Heart left ventricle (tissue), 13 donors: ENCODE results near the gene SAMD11.

Experiments
- CTCF ChIP-seq, 12 donors: fragments of 200-600 bp; sonication (generic) in 4 of 12; IDR thresholded peaks; one replicate each; pipeline versions ENCODE4 v1.5.0 to v1.8.0; 2018 to 2022; ENCODE audit warnings: antibody characterized with exemption in 12 of 12, mild to moderate bottlenecking in 5 of 12
- POLR2A ChIP-seq, 2 donors: fragments of 450-650 bp; IDR thresholded peaks; one replicate each; pipeline ENCODE4 v1.6.1; 2017; ENCODE audit warnings: antibody characterized with exemption in 2 of 2, mild to moderate bottlenecking in 2 of 2, moderate library complexity in 2 of 2
- donor health status: ischemic (EF 13 %, LVEDD 7.1; RV severe dilation, severe dysfunction).
- donor health status: DM: no; HTN: yes; CAD: no.
- donor health status: DM: no; HTN: no; CAD: no.
- donor health status: ischemic (EF 25% LVEDD 6.9; RV normal size, moderate dysfunction).
- donor health status: ischemic (EF 25% LVEDD 5.7; RV mildly dilated, moderate dysfunction).
- donor health status: ischemic (EF 35%, LVEDD 5.7; RV mildly dilated, moderate dysfunction).
- donor health status: nonischemic (EF 11% LVEDD 7.7; RV severe dilation, severe dysfunction).
- donor health status: DM: yes; HTN: yes; CAD: no.
- donor health status: PGD.
- donor health status: ischemic (EF 29% LVEDD 5.4; RV normal size, mild dysfunction).
- donor health status: nonischemic (EF 23%, LVEDD 6.1; RV moderate dilation, normal function).

- TF ChIP-seq CTCF (IDR thresholded peaks at IDR 0.05) (no peak), POLR2A (IDR thresholded peaks at IDR 0.05) (no peak)
Observed at GRCh38 chr1:918353-918752, 5.4 kb upstream of the SAMD11 start.
